ENCODE measurements around the gene E2F2. TPM values are rescaled to one million over a fixed set of nuclear protein-coding genes. Genes with fewer than 3 reads are reported as not detected.
A peak's percentile ranks its signal among the peaks of the same experiment; 100 is the strongest.

The E2F2 gene
- total and polyA plus RNA-seq, 2 of the 13 experiments (the other 11 are each of a cell fraction or from before 2014, with no cell fraction given) = 0.65 to 6.6 TPM

DNA sequence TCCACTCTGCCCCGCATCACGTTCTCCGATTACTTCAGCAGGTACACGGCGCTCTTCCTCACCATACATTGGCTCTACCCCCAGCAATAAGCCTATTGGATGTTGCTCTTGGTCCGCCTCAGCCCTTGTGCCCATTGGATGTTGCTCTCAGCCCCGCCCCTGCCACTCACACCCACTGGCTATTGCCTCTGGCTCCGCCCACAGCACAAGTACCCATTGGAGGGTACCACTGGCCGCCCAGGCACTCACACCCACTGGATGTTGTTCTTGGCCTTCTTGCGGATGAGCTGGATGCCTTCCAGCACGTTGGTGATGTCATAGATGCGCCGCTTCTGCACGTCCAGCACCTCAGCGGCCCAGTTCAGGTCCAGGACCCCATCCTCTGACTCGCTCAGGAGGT is 9.4 kb downstream of the E2F2 start:
- Histone ChIP-seq H4K20me1 (ENCODE audit: insufficient read depth, low read length) (no peaks in the 10 kb centered on the region), H3K27me3 (ENCODE audit: control insufficient read depth in 1 of 2, insufficient read depth in 2 of 2, low read length in 2 of 2) (no peaks in the 10 kb centered on the region), H3K79me2 (ENCODE audit: insufficient read depth, low read length) (no peaks in the 10 kb centered on the region), H3K9me3 (ENCODE audit: low read length) (no peaks in the 10 kb centered on the region), H3K27ac (ENCODE audit: extremely low read length, insufficient read depth, low read length) (no peak overlapping the region), H3K36me3 (replicated peaks in 1 of 2; ENCODE audit: control insufficient read depth in 1 of 2, insufficient read depth in 2 of 2, low read length in 2 of 2) (peaks cover 1 to 36% of the 10 kb centered on the region in 2 experiments; a peak in 4 of 5 replicates), H3K4me2 (ENCODE audit: low read depth, low read length) (no peak overlapping the region), H3K9ac (ENCODE audit: insufficient read depth, low read depth, low read length) (no peak overlapping the region), H3K4me3 (replicated peaks in 1 of 3; ENCODE audit: insufficient read depth in 1 of 3, low read depth in 2 of 3, low read length in 3 of 3) (no peak overlapping the region), H3K4me1 (ENCODE audit: insufficient read depth, low read length) (no peaks in the 10 kb centered on the region), H2AFZ (ENCODE audit: low read length) (no peak overlapping the region)
- WGBS (ENCODE audit: low lambda C conversion rate) = 99% methylated on average over 16 of the region's 16 CpGs
- ATAC-seq (peak; percentile 38; the same call in 1 of the 3 replicates), FAIRE-seq (no peak), DNase-seq (ENCODE audit: low spot score) (no peak)
- in situ Hi-C loops (cut with HindIII; ENCODE audit: extremely low pct_ligation_motif_present, low pct_unique_long_range_greater_than_20kb) = no loop called here
- no TSS peak for BruUV-seq (replicated peaks)
- ChIA-PET POLR2A (no interaction called here), CTCF (ENCODE audit: low intra/inter-chr PET ratio, low total read pairs) (no interaction called here)
- TF ChIP-seq NFYB (CRISPR knock-in tag; IDR thresholded peaks at IDR 0.05) (peak; percentile 17; the same call in 1 of the 2 replicates), FOXP1 (IDR thresholded peaks at IDR 0.05) (no peak), FOXP1 (CRISPR knock-in tag; IDR thresholded peaks at IDR 0.05) (no peak), ZNF660 (CRISPR knock-in tag; IDR thresholded peaks at IDR 0.05; ENCODE audit: borderline replicate concordance, low read depth) (no peak), CREB1 (IDR thresholded peaks at IDR 0.05) (peak; percentile 45; the same call in 1 of the 2 replicates), CREB1 (CRISPR knock-in tag; IDR thresholded peaks at IDR 0.05) (no peak), ISX (CRISPR knock-in tag; conservative IDR thresholded peaks at IDR 0.05) (no peak)
- intact Hi-C loops (cut with micrococcal nuclease; ENCODE audit: unreplicated experiment) = no loop called here

DNA sequence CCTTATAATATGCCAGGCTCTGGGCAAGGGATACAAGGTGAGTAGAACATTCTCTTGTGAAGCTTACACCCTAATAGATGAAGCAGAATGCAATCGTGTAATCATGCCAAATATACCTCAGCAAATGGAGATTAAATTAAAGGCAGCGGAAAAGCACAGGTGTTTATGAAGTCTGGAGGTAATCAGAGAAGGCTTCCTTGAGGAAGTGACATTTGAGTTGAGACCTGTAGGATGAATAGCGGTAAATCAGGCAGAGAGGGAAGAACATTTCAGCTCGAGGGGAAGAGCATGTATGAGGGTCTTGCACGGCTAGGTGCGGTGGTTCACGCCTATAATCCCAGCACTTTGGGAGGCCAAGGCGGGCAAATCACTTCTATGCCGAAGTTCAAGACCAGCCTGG is 13.5 kb downstream of the E2F2 start:
- Histone ChIP-seq H3K9ac (ENCODE audit: insufficient read depth, low read depth, low read length) (no peak overlapping the region), H3K27ac (ENCODE audit: extremely low read length, insufficient read depth, low read length) (no peak overlapping the region), H3K79me2 (ENCODE audit: insufficient read depth, low read length) (no peaks in the 10 kb centered on the region), H4K20me1 (ENCODE audit: insufficient read depth, low read length) (no peaks in the 10 kb centered on the region), H2AFZ (ENCODE audit: low read length) (no peak overlapping the region), H3K4me1 (ENCODE audit: insufficient read depth, low read length) (no peaks in the 10 kb centered on the region), H3K27me3 (ENCODE audit: control insufficient read depth in 1 of 2, insufficient read depth in 2 of 2, low read length in 2 of 2) (no peaks in the 10 kb centered on the region), H3K4me2 (ENCODE audit: low read depth, low read length) (no peak overlapping the region), H3K9me3 (ENCODE audit: low read length) (no peaks in the 10 kb centered on the region), H3K36me3 (replicated peaks in 1 of 2; ENCODE audit: control insufficient read depth in 1 of 2, insufficient read depth in 2 of 2, low read length in 2 of 2) (peaks cover 6 to 59% of the 10 kb centered on the region in 2 experiments; a peak in 4 of 5 replicates), H3K4me3 (replicated peaks in 1 of 3; ENCODE audit: insufficient read depth in 1 of 3, low read depth in 2 of 3, low read length in 3 of 3) (no peak overlapping the region)
- in situ Hi-C loops (cut with HindIII; ENCODE audit: extremely low pct_ligation_motif_present, low pct_unique_long_range_greater_than_20kb) (no loop called here), intact Hi-C loops (cut with micrococcal nuclease; ENCODE audit: unreplicated experiment) (no loop called here)
- CTCF ChIA-PET (ENCODE audit: low intra/inter-chr PET ratio, low total read pairs) = no interaction called here
- POLR2A ChIA-PET = no interaction called here
- no TSS peak for BruUV-seq (replicated peaks)
- ATAC-seq = no peak
- DNase-seq (ENCODE audit: low spot score) = no peak
- FAIRE-seq = no peak
- 88% methylated on average over 9 of the region's 9 CpGs for WGBS (ENCODE audit: low lambda C conversion rate)
- TF ChIP-seq EHMT2 (IDR thresholded peaks at IDR 0.05; ENCODE audit: borderline replicate concordance, low read depth, low read length) (no peak), NPAS2 (CRISPR knock-in tag; IDR thresholded peaks at IDR 0.05; ENCODE audit: borderline replicate concordance) (no peak), CBX2 (IDR thresholded peaks at IDR 0.05; ENCODE audit: low read depth, low read length) (no peak), CBX2 (CRISPR knock-in tag; IDR thresholded peaks at IDR 0.05; ENCODE audit: low read depth) (no peak), SIN3A (IDR thresholded peaks at IDR 0.05; ENCODE audit: borderline replicate concordance, low read depth, low read length) (no peak), ZNF451 (CRISPR knock-in tag; IDR thresholded peaks at IDR 0.05) (no peak), ZNF703 (CRISPR knock-in tag; IDR thresholded peaks at IDR 0.05; ENCODE audit: borderline replicate concordance) (no peak), ZNF234 (CRISPR knock-in tag; conservative IDR thresholded peaks at IDR 0.05) (no peak), ZFYVE20 (CRISPR knock-in tag; IDR thresholded peaks at IDR 0.05; ENCODE audit: borderline replicate concordance, low read depth) (no peak), ZFP36 (IDR thresholded peaks at IDR 0.05; ENCODE audit: borderline replicate concordance, low read depth, low read length, partially characterized antibody) (no peak)
- TF ChIP-seq, protein P1, sequence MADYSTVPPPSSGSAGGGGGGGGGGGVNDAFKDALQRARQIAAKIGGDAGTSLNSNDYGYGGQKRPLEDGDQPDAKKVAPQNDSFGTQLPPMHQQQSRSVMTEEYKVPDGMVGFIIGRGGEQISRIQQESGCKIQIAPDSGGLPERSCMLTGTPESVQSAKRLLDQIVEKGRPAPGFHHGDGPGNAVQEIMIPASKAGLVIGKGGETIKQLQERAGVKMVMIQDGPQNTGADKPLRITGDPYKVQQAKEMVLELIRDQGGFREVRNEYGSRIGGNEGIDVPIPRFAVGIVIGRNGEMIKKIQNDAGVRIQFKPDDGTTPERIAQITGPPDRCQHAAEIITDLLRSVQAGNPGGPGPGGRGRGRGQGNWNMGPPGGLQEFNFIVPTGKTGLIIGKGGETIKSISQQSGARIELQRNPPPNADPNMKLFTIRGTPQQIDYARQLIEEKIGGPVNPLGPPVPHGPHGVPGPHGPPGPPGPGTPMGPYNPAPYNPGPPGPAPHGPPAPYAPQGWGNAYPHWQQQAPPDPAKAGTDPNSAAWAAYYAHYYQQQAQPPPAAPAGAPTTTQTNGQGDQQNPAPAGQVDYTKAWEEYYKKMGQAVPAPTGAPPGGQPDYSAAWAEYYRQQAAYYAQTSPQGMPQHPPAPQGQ (CRISPR knock-in tag; IDR thresholded peaks at IDR 0.05; ENCODE audit: borderline replicate concordance) = no peak

Data from HepG2 (cell line).